Raji (cell line): ENCODE measurements around the gene SRD5A1.

ENCODE experiments used
- POLR2A ChIP-seq: IDR thresholded peaks from 2 replicates; pipeline ENCODE4 v1.6.1; 2011; ENCODE audit warnings: low read depth, low read length, control low read depth; ENCODE audit not compliant: insufficient read depth

SRD5A1 gene, protein sequence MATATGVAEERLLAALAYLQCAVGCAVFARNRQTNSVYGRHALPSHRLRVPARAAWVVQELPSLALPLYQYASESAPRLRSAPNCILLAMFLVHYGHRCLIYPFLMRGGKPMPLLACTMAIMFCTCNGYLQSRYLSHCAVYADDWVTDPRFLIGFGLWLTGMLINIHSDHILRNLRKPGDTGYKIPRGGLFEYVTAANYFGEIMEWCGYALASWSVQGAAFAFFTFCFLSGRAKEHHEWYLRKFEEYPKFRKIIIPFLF

DNA sequence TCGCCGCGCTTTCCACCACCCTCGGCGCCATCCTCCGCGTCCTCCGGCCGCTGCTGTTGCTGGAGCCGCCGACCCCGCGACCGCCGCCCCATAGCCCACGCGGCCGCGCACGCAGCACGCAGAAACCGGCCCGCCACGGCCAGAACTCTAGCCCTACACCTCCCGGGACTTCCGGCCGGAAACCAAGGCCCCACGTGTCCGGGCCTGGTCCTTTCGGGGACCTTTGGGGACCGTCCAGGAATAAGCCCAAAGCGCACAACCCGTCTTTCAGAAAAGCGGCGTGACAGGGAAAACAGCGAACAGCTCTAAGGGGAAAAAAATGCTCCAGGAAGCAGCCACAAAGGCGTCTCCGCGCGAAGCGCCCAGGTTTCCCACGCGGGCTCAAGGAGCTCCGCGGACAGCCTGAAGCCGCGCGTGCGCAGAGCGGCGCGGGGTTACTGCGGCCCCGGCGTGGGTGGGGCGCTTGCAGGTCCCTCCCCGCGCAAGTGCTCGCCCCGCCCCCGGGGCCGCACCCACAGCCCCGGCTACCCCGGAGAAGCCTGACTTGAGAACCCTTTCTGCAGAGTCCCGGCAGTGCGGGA lies at the start of gene SRD5A1, which contains the start of gene NSUN2:
Gene SRD5A1, plus strand, starts transcription at position 553 of the 581 bp plus-strand sequence. CDS start 137 bp downstream, outside the sequence.
Gene NSUN2, minus strand, starts transcription at position 157 of the 581 bp plus-strand sequence. Its CDS starts 65 bp downstream, at position 92.
- peak; percentile 65 for TF ChIP-seq POLR2A

DNA sequence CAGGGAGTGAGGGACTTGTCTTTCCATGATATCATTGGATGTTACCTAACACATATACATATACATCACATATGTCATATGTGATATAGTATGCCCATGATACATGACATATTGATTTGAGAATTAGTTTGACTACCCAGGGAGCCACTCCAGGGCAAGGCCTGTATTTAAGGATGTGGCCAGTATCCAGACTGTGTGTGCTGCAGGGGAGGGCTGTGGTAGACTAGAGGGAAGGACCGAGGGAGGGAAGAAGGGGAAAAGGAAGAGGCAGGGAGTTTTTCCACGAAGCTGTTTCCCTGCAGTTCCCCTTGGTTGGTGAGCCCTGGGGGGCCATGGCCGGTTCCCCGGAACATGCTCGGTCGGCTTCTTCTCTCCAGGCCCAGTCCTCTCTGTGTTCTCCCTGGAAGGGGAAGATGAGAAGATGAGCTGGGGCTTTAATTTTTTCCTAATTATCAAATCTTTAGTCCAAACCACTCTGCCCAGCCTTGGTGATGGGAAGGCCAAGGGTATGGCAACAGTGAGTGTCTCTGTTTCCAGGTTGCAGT lies 49.1 kb upstream of the SRD5A1 start:
- no peak for TF ChIP-seq POLR2A

DNA sequence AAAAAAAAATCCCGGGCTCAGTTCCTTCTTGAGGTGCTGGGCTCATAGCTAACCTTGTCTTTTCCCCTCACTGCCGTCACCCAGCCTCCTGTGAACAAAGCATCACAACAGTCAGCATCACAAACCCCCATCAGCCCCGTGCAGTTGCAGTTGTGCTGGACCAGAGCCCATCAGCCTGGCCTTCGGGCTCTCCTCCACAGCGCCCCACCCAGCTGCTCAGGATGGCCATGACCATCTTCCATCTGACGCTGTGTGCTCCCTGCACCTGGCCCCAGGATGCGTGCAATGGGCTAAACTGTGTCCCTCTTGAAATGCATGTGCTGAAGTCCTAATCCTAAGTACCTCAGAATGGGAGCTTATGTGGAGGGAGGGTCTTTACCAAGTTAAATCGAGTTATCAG lies 48.5 kb upstream of the SRD5A1 start:
- no peak for TF ChIP-seq POLR2A

DNA sequence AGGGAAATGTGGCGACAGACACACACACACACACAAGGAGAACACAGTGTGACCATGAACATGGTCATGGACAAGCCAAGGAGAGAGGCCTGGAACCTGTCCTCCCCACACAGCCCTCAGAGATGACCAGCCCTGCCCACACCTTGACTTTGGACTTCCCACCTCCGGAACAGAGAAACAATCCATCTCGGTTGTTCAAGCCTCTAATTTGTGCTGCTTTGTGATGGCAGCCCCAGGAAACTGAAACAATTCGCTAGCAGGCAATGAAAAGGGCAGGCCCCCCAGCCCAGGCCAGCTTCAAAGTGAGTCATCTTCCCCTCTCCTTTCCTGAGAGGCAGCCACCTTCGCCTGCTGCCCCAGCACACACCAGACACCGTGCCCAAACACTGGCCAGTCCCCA lies 48.1 kb upstream of the SRD5A1 start:
- TF ChIP-seq POLR2A, result no peak

DNA sequence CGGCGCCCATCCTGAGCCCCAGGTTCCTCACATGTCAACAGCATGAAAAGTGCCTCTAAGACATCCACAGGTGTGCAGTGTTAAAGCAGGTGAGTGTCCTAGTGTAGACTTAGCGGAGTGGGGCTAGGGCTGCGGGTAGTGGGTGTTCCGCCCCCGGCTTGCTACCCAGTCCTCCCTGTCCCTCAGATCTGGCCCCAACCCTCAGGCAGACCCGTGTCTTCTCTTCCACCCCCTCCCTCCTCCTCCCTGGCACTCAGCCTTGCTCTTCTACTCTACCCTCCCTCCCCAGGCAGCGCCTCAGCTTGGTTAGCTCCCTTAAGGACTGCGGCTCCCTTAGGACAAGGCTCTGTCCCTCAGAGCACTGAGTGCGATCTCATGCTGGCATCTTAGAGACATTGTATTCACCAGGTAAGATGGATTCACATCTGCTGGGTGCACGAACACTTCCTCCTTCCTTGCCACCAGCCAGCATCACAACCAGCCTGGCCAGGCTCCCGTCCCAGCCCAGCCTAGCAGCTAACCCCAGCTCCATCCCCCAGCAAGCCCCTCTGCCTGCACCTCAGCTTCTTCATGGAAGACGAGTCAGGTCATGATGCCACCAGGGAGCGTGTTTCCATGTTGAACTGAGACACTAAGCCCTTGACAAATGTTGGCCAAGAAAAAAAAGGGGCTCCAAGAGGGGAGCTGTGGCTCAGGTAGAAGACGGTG lies 47.1 kb upstream of the SRD5A1 start:
- no peak for TF ChIP-seq POLR2A

DNA sequence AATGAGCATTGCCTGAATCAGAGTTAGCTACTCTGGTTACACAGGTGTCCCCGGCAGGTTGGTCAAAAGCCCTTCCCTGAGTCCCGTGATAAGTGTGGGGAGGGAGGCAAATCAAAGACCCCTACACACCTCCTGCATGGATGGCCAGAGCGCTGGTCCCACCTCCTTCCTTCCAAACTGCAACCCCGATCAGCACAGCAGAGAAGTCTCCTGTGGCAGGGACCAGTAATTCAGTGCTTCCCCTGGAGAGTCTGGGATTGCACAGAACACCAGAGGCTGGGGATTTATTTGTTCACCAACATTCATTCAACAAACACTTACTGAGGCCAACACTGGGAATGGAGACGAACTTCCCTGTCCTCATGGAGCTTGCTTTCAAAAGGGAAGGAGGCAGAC lies 46.6 kb upstream of the SRD5A1 start:
- TF ChIP-seq POLR2A, result no peak

DNA sequence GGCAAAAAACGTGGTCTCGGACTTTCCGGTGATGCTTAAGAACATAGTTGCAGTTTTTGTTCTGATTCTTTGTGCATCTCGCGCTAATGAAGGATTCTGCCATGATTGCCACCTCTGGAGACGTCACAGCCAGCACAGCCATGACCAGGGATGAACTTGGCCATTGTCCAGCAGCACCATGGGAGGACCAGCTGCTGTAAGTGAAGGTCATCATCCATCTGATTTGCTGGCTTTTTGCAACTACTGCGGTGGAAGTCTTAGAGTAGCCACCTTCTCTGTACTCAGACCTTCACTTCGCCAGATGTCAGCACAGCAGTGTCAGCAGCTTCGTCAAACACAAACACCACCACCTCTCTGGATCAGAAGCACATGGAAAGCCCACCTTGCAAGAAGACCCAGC lies 46.1 kb upstream of the SRD5A1 start:
- TF ChIP-seq POLR2A, result no peak

DNA sequence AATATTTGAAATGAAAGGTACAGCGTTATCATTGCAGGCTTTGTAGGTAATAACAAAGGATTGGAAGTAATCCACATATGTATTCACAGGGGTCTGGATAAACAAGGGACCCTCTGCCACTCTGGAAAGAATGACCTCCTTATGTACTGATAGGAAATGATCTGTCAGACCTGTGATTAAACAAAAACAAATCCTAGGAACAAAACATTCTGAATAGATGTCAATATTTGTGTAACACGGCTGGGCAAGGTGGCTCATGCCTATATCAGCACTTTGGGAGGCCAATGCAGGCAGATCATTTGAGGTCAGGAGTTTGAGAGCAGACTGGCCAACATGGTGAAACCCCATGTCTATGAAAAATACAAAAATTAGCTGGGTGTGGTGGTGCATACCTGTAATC lies 42.7 kb upstream of the SRD5A1 start:
- TF ChIP-seq POLR2A, result no peak

DNA sequence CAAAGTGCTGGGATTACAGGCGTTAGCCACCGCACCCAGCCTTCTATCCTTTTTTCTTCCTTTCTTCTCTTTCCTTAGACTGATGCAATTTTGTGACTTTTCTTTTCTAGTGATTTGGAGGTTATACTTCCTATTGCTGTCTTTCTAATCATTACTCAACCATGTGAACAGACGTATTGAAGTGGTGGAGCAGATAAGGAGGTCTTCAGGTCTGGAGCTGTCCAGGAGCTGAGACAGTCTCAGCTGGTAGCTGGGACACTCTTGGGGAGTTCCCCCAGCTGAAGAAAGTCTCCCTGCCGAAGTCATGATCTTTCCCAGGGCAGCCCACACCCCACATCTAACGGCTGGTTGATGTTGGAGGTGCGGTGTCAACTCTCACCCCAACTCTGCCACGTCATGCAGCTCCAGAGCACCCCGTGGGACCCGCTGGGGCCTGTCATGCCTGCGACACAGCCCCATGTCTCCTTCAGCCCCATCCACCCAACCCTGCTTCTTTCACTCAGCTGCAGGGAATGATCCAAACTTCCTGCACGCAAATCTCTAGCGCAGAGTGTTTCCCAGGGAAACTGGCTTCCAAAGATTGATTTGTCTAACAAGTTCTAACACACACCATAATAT lies 41.5 kb upstream of the SRD5A1 start:
- TF ChIP-seq POLR2A, result no peak

DNA sequence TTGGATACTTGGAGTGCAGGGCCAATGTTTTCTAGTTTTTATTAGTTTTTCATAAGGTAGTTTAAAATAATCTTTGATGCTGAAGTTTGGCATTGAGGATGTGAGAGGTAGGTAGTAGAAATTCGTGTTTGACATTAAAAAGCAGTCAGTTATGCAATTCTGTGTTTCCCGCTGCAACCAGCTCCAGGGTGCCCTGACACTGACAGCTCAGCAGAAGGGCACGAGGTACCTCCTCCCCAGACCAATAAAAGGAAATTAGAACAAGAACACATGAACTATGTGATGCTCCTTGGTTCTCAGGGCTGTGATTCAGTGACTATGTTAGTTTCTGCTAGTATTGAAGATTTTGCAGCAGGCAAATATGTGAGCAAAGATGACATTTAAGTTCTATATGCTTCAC lies 40.6 kb upstream of the SRD5A1 start:
- no peak for TF ChIP-seq POLR2A

DNA sequence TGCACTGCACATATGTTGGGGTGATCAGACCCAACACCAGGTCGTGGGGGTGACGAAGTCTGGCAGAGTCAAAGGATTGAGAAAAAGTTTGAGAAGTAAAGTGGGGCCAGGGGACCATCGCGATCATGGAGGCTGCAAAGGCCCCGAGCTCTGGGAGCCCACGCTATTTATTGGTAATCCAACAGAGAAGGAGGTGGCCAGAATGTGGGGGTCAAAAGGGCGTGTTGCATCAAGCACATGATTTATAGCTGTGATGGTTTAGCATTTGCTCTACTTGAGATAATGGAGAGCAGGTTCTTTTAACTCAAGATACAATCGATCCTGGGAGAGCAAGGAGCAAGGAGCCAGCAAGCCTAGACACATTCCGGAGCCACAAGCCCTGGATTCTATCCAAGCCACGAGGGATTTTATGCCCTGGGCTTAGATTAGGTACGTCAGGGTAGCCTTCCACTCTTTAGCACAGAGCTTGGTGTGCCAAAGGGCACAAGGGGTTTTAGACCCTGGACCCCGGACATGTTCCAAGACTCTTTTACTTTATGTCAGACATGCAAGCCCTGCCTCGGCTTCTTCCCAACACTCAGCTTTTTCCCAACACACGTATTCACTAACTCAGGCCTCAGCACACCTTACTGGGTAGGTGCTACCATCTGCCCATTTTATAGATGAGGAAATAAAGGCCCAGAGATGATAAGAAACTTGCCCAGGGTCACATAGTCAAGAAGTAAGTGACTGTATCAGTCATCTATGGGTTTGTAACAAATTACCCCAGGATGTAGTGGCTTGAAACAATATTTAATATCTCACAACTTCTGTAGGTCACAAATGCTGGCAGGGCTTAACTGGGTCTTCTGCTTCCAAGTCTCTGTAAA lies 39.9 kb upstream of the SRD5A1 start:
- TF ChIP-seq POLR2A, result no peak

DNA sequence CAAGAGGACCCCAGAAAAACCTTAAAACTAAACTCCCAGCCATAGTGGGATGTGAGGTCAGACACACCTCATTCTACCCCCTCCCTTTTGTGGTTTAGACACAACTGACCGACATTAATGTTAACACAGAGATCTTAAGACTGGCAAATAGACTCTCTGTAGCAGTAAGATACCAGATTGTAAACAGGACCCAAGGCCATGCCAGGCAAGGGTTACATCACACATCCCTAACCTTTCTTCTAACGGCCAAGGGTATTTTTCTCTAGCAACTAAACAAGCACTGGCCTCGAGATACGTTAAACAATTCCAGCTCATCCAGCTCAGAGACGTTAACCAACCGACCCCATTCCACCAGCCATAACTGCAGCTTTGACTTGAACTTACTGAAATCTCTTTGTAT lies 39.2 kb upstream of the SRD5A1 start:
- no peak for TF ChIP-seq POLR2A

DNA sequence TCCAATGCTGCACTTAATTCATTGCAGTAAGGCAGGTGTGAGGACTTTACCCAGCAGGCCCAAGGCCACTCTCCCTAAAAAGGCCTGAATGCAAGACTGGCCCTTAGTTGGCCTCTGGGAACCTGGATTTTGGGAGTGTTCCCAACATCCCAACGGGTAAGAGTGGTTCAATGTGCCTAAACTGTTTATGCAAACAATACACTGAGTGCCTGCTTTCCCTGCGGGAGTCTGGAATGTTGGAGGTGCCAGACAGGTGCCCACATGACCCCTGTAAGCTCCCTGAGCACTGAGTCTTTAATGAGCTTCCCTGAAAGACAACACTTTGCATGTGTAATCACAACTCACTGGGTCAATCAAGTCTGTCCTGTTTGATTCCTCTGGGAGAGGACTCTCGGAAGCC lies 37.8 kb upstream of the SRD5A1 start:
- no peak for TF ChIP-seq POLR2A

DNA sequence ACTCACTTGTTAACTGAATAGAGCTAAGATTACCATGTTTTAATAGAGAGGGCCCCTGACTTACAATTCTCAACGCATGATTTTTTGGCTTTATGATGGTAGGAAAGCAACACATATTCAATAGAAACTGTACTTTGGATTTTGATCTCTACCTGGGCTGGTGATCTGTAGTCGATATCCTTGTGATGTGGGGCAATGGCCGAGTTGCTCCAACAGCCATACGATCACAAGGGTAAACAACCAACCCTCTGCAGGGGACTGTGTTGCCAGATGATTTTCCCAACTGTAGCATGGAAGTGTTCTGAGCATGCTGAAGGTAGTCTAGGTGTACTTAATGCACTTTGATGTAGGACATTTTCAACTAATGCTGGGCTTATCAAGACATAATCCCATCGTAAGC lies 36.9 kb upstream of the SRD5A1 start:
- TF ChIP-seq POLR2A, result no peak

DNA sequence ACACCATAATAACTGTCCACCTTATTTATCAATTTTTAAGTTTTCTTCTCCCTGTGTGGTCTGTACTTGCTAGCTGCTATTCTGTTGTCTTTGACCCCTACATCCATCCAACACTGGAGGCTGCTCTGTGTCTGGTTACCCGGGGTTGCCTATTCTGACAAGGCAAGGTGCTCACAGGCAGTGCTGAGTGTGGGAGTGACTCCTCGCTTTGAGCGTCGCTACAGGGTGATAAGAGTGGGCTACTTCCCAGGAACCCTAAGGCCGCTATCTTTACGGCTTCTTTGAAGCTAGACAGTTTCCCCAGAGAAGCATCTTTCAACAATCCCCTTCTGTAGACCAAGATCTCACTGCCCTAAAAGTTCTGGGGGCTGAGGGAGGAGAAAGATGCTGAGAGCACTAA lies 35.7 kb upstream of the SRD5A1 start:
- TF ChIP-seq POLR2A, result no peak
